Tracheal epithelial cell (primary cell): ENCODE measurements around the gene ALCAM. TPM values are rescaled to one million over a fixed set of nuclear protein-coding genes. Genes with fewer than 3 reads are reported as not detected.

ENCODE experiments used
- total RNA-seq: library from RNA; depleted of rRNA; stranded (reverse); fragments of >200 nt; gene quantifications from 2 replicates; pipeline ENCODE4 v1.2.1, GENCODE V29; 2014

The ALCAM gene
- total RNA-seq, result 212 and 338 TPM in 2 replicates

GRCh38 chr3:105366326-105367062, at the start of gene ALCAM:
Gene ALCAM, plus strand, starts transcription at chr3:105366909.

